HG02885 (cell line): ENCODE results near the gene NPIPB9.
"Not testable (repeated sequence)": the region's sequence is repeated elsewhere in the genome, so short reads cannot be mapped to it uniquely, and the experiment has no call there.

Experiments
- ATAC-seq: cut with Tn5 transposase; IDR thresholded peaks from one replicate; pipeline ENCODE4 v1.9.1; 2021; ENCODE audit warnings: mild to moderate bottlenecking; ENCODE audit not compliant: unreplicated experiment, poor library complexity

NPIPB9 gene

GRCh38 chr16:28751487-28751886 is at the start of gene NPIPB9:
NPIPB9 (plus strand) TSS chr16:28751787.
- ATAC-seq: not testable (repeated sequence)

- not testable (repeated sequence) for ATAC-seq
Measured at GRCh38 chr16:28704246-28704645, 47.3 kb upstream of the NPIPB9 start.

- ATAC-seq: peak; percentile 98
Measured at GRCh38 chr16:28711220-28712083, 40.1 kb upstream of the NPIPB9 start, which contains the start of gene EIF3C. EIF3C (plus strand) TSS chr16:28711464; CDS start chr16:28711687, 223 bp downstream.

- not testable (repeated sequence) for ATAC-seq
Measured at GRCh38 chr16:28722852-28723650, 28.5 kb upstream of the NPIPB9 start.

GRCh38 chr16:28731253-28731652 is 20.3 kb upstream of the NPIPB9 start:
- ATAC-seq: not testable (repeated sequence)

- not testable (repeated sequence) for ATAC-seq
Measured at GRCh38 chr16:28732455-28733124, 19.0 kb upstream of the NPIPB9 start.

GRCh38 chr16:28739787-28740186 is 11.8 kb upstream of the NPIPB9 start:
- ATAC-seq: not testable (repeated sequence)

GRCh38 chr16:28740631-28741030 is 11.0 kb upstream of the NPIPB9 start:
- not testable (repeated sequence) for ATAC-seq

GRCh38 chr16:28741295-28741694 is 10.3 kb upstream of the NPIPB9 start:
- not testable (repeated sequence) for ATAC-seq

GRCh38 chr16:28746618-28747350 is 4.8 kb upstream of the NPIPB9 start:
- not testable (repeated sequence) for ATAC-seq

GRCh38 chr16:28749997-28750465 is 1.6 kb upstream of the NPIPB9 start:
- ATAC-seq: peak; percentile 89

- not testable (repeated sequence) for ATAC-seq
Measured at GRCh38 chr16:28750469-28751067, 1.0 kb upstream of the NPIPB9 start.

GRCh38 chr16:28781697-28782096 is 30.1 kb downstream of the NPIPB9 start:
- ATAC-seq: not testable (repeated sequence)

- not testable (repeated sequence) for ATAC-seq
Measured at GRCh38 chr16:28782357-28782756, 30.8 kb downstream of the NPIPB9 start.

GRCh38 chr16:28802235-28803019 is 50.8 kb downstream of the NPIPB9 start:
- ATAC-seq: peak; percentile 52

GRCh38 chr16:28807445-28808120 is 56.0 kb downstream of the NPIPB9 start:
- ATAC-seq: not testable (repeated sequence)

GRCh38 chr16:28820016-28820415 is 68.4 kb downstream of the NPIPB9 start:
- no peak for ATAC-seq

GRCh38 chr16:28820546-28820945 is 69.0 kb downstream of the NPIPB9 start:
- ATAC-seq: not testable (repeated sequence)
